Trophoblast cell (in vitro differentiated cells and primary cell): ENCODE results near the gene DPPA2.

Source experiments
- DNase-seq, 2 donors: peaks; one replicate each; pipeline ENCODE4 v3.0.0-alpha.2; 2016
- H2AFZ ChIP-seq: 2 replicates; pipeline ENCODE4 v1.6.1; 2013; ENCODE audit warnings: low read length, moderate library complexity, mild to moderate bottlenecking; ENCODE audit not compliant: insufficient read depth, poor library complexity
- H2AK5ac ChIP-seq: 2 replicates; pipeline ENCODE4 v1.6.1; 2013; ENCODE audit warnings: mild to moderate bottlenecking, low read length
- H2BK120ac ChIP-seq: 2 replicates; pipeline ENCODE4 v1.6.1; 2013; ENCODE audit warnings: low read length, mild to moderate bottlenecking, moderate library complexity; ENCODE audit not compliant: insufficient read depth, poor library complexity
- H2BK12ac ChIP-seq: 2 replicates; pipeline ENCODE4 v1.6.1; 2013; ENCODE audit warnings: mild to moderate bottlenecking, low read length, moderate library complexity
- H2BK5ac ChIP-seq: 2 replicates; pipeline ENCODE4 v1.6.1; 2013; ENCODE audit warnings: low read length, low read depth, moderate library complexity, mild to moderate bottlenecking; ENCODE audit not compliant: poor library complexity
- H3K14ac ChIP-seq: 2 replicates; pipeline ENCODE4 v1.6.1; 2013; ENCODE audit warnings: mild to moderate bottlenecking, low read length
- H3K18ac ChIP-seq: 2 replicates; pipeline ENCODE4 v1.6.1; 2013; ENCODE audit warnings: mild to moderate bottlenecking, low read length
- H3K23ac ChIP-seq: 2 replicates; pipeline ENCODE4 v1.6.1; 2013; ENCODE audit warnings: low read length
- H3K27ac ChIP-seq: 2 replicates; pipeline ENCODE4 v1.5.1; 2013; ENCODE audit warnings: low read depth, mild to moderate bottlenecking, inconsistent platforms, low read length, moderate library complexity
- H3K27me3 ChIP-seq: 2 replicates; pipeline ENCODE4 v1.6.1; 2013; ENCODE audit warnings: inconsistent platforms, mild to moderate bottlenecking, low read length, moderate library complexity; ENCODE audit not compliant: insufficient read depth
- H3K36me3 ChIP-seq, 2 experiments: 1 replicate in 1 of 2; 2 replicates in 1 of 2; pipeline ENCODE4 v1.6.1; 2013; ENCODE audit warnings: low read length in 2 of 2, mild to moderate bottlenecking in 2 of 2, moderate library complexity in 1 of 2; ENCODE audit not compliant: insufficient read depth in 2 of 2, control insufficient read depth in 1 of 2
- H3K4ac ChIP-seq: 2 replicates; pipeline ENCODE4 v1.6.1; 2013; ENCODE audit warnings: low read depth, mild to moderate bottlenecking, low read length, moderate library complexity
- H3K4me1 ChIP-seq, 2 experiments: 1 replicate in 1 of 2; 2 replicates in 1 of 2; pipeline ENCODE4 v1.6.1; 2013; ENCODE audit warnings: low read length in 2 of 2, mild to moderate bottlenecking in 2 of 2, moderate library complexity in 1 of 2; ENCODE audit not compliant: insufficient read depth in 2 of 2, control insufficient read depth in 1 of 2
- H3K4me2 ChIP-seq: 2 replicates; pipeline ENCODE4 v1.6.1; 2013; ENCODE audit warnings: inconsistent platforms, mild to moderate bottlenecking, low read length, moderate library complexity
- H3K4me3 ChIP-seq: 2 replicates; pipeline ENCODE4 v1.5.1; 2013; ENCODE audit warnings: mild to moderate bottlenecking, low read depth, low read length, inconsistent platforms
- H3K79me1 ChIP-seq: one replicate; pipeline ENCODE4 v1.6.1; 2013; ENCODE audit warnings: low read length
- H3K79me2 ChIP-seq: 2 replicates; pipeline ENCODE4 v1.6.1; 2013; ENCODE audit warnings: low read length, mild to moderate bottlenecking; ENCODE audit not compliant: control insufficient read depth, insufficient read depth, poor library complexity
- H3K9ac ChIP-seq: 2 replicates; pipeline ENCODE4 v1.6.1; 2013; ENCODE audit warnings: mild to moderate bottlenecking, low read length
- H3K9me3 ChIP-seq: 2 replicates; pipeline ENCODE4 v1.6.1; 2013; ENCODE audit warnings: low read depth, mild to moderate bottlenecking, control low read depth, inconsistent platforms, low read length; ENCODE audit not compliant: insufficient read depth
- H4K12ac ChIP-seq: 2 replicates; pipeline ENCODE4 v1.6.1; 2013; ENCODE audit warnings: low read depth, mild to moderate bottlenecking, low read length, moderate library complexity
- H4K8ac ChIP-seq: 2 replicates; pipeline ENCODE4 v1.6.1; 2013; ENCODE audit warnings: low read depth, mild to moderate bottlenecking, low read length, moderate library complexity
- H4K91ac ChIP-seq: one replicate; pipeline ENCODE4 v1.6.1; 2013; ENCODE audit warnings: low read depth, mild to moderate bottlenecking, low read length, moderate library complexity
- WGBS: extraction: QIAGEN DNeasy Blood & Tissue Kit; methylation state at CpG from one replicate; pipeline ENCODE4 v1.1.7; 2013; ENCODE audit warnings: missing lambda C conversion rate; ENCODE audit not compliant: insufficient read length, insufficient coverage; ENCODE audit errors: extremely low coverage; 5-methylcytosine and 5-hydroxymethylcytosine counted together

Gene DPPA2

DNA sequence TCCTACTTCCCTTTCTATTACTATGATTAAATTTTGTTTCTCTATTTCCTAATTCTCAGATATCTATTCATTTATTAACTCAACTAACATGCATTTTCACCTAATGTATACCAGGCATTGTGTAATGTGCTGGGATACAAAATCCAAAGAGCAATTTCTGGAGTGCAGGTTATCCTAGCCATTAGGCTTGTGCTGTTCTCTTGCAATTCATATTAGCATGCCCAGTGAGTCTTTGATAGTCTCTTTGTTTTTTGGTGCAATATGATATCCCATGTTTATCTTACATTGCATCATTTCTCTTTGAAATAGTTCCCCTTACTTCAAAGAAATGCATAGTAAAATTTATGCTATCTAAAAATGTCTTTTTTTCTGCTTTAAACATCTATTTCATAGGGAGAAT lies 34.9 kb upstream of the DPPA2 start:
- H2AK5ac ChIP-seq: no peak overlapping the region
- no peaks in the 10 kb centered on the region for H3K79me1 ChIP-seq
- H2BK120ac ChIP-seq: no peak overlapping the region
- H3K4me2 ChIP-seq: no peak overlapping the region
- H3K14ac ChIP-seq: no peak overlapping the region
- H4K91ac ChIP-seq: no peak overlapping the region
- H4K12ac ChIP-seq: no peak overlapping the region
- no peak overlapping the region for H2BK12ac ChIP-seq
- H3K4ac ChIP-seq: no peak overlapping the region
- no peak overlapping the region for H2BK5ac ChIP-seq
- no peak overlapping the region for H3K4me3 ChIP-seq
- H3K9ac ChIP-seq: no peak overlapping the region
- H3K27ac ChIP-seq: no peak overlapping the region
- H3K9me3 ChIP-seq: no peaks in the 10 kb centered on the region
- H3K79me2 ChIP-seq: no peaks in the 10 kb centered on the region
- H3K36me3 ChIP-seq: no peaks in the 10 kb centered on the region
- no peak overlapping the region for H3K18ac ChIP-seq
- no peak overlapping the region for H3K23ac ChIP-seq
- no peak overlapping the region for H2AFZ ChIP-seq
- no peaks in the 10 kb centered on the region for H3K4me1 ChIP-seq
- DNase-seq: no peak
- no peak overlapping the region for H4K8ac ChIP-seq
- no peaks in the 10 kb centered on the region for H3K27me3 ChIP-seq

DNA sequence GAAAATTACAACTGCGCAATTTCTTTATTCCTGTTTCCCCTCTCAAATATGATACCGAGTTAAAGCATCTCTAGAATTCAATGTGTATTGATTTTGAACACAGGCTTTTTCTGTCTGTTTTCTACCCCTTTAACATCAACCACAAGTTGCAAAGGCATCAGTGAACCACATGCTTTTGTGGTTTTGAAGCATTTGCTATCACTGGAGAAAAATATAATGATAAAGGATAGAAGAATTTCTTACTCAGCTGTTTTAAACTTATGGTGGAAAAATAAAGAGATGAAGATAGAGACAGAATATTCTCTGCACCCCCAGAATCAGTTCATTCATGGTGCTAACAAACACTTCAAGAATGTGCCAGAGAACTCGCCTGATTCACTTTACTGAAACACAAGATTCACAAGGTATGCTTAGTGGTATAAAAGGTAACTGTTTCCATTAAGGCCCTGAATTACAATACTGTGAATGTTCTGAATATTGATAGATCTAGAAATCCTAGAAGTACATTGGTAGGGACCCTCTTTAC lies 30.5 kb upstream of the DPPA2 start:
- Histone ChIP-seq H4K8ac (no peak overlapping the region), H3K4ac (no peak overlapping the region), H3K4me3 (no peak overlapping the region), H2BK12ac (no peak overlapping the region), H3K4me1 (no peaks in the 10 kb centered on the region), H3K36me3 (no peaks in the 10 kb centered on the region), H2AK5ac (no peak overlapping the region), H3K79me1 (no peaks in the 10 kb centered on the region), H3K27ac (no peak overlapping the region), H3K79me2 (no peaks in the 10 kb centered on the region), H3K9me3 (no peaks in the 10 kb centered on the region), H3K18ac (no peak overlapping the region), H2BK120ac (no peak overlapping the region), H3K4me2 (no peak overlapping the region), H3K27me3 (no peaks in the 10 kb centered on the region), H2AFZ (no peak overlapping the region), H3K9ac (no peak overlapping the region), H2BK5ac (no peak overlapping the region), H3K14ac (no peak overlapping the region), H3K23ac (no peak overlapping the region), H4K91ac (no peak overlapping the region), H4K12ac (no peak overlapping the region)
- no CpG with 5 or more reads among the region's 3 CpGs for WGBS
- DNase-seq: no peak

DNA sequence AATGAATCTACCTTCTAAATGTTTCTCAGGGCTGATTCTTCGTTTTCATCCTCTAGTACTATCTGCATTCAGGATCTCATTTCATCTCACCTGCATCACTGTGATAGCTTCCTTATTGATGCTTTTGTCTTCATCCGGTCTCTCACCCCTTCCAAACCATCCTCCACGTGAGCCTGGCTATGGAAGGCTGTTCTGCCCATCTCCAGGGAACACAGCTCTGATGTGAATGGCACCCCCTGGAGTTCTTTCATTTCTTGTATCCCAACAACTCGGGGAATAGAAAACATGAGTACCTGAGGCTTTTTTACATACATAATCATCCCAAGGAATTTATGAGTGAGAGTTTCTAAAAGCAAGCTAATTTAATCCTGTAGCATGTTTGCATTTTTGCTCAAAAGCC lies 29.8 kb upstream of the DPPA2 start:
- no peak overlapping the region for H3K27ac ChIP-seq
- no peak overlapping the region for H2BK12ac ChIP-seq
- no peaks in the 10 kb centered on the region for H3K36me3 ChIP-seq
- H2AK5ac ChIP-seq: no peak overlapping the region
- H2AFZ ChIP-seq: no peak overlapping the region
- no peak overlapping the region for H3K4me2 ChIP-seq
- H3K4ac ChIP-seq: no peak overlapping the region
- no peak overlapping the region for H3K23ac ChIP-seq
- H3K18ac ChIP-seq: no peak overlapping the region
- no peak overlapping the region for H4K12ac ChIP-seq
- H3K9me3 ChIP-seq: no peaks in the 10 kb centered on the region
- no peak overlapping the region for H3K14ac ChIP-seq
- no peaks in the 10 kb centered on the region for H3K79me1 ChIP-seq
- H4K8ac ChIP-seq: no peak overlapping the region
- H4K91ac ChIP-seq: no peak overlapping the region
- no peaks in the 10 kb centered on the region for H3K79me2 ChIP-seq
- H2BK5ac ChIP-seq: no peak overlapping the region
- no peak overlapping the region for H3K9ac ChIP-seq
- no CpG with 5 or more reads among the region's 4 CpGs for WGBS
- no peaks in the 10 kb centered on the region for H3K4me1 ChIP-seq
- no peaks in the 10 kb centered on the region for H3K27me3 ChIP-seq
- no peak overlapping the region for H3K4me3 ChIP-seq
- no peak overlapping the region for H2BK120ac ChIP-seq
- DNase-seq: no peak

DNA sequence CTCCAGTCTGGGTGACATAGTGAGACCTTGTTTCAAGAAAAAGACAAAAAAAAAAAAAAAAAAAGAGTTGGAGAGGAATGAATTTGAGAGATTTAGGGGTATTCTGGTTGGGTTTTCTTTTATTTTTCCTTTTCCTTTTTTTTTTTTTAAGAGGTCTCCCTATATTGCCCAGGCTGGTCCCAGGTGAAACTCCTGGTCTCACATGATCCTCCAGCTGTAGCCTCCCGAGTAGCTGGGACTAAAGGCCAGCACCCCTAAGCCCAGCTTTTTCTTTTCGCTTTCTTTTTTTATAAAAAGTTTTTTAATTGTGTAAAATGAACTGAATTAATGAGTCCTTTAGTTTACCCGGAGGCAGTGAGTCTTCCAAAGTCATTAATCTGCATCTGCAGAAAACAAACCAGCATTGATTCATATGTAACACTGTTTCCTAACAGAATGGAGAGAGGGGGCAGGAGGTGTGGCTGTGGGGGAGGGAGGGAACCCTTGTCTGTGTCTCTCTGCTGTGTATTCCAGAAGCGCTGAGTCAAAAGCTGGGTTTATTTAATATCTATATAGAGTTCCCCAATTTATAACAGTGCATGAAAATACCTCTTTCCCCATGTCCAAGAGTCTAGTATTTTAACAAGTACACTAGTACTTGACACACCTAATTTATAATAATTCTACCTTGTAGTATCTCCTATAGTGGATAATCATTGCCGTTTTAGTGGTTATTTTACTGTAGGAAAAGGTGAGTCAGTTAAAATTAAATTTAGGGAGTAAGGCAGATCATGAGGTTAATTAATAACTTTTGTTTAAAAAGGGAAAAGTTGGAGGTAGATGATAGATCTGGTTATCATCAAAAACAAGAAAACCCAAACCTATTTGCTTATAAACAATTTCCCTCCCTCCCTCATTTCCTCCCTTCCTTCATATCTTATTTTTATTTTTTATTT lies 23.7 kb upstream of the DPPA2 start:
- Histone ChIP-seq H3K9ac (no peak overlapping the region), H3K4me2 (no peak overlapping the region), H3K4me1 (peaks cover 0 to 5% of the 10 kb centered on the region in 2 experiments), H3K18ac (no peak overlapping the region), H2AK5ac (no peak overlapping the region), H3K79me1 (peaks cover 4% of the 10 kb centered on the region), H3K4me3 (no peak overlapping the region), H3K23ac (no peak overlapping the region), H4K12ac (no peak overlapping the region), H4K91ac (no peak overlapping the region), H3K79me2 (peaks cover 5% of the 10 kb centered on the region), H2AFZ (no peak overlapping the region), H3K27ac (no peak overlapping the region), H3K4ac (no peak overlapping the region), H4K8ac (no peak overlapping the region), H2BK12ac (no peak overlapping the region), H3K14ac (no peak overlapping the region), H2BK120ac (no peak overlapping the region), H3K9me3 (no peaks in the 10 kb centered on the region), H2BK5ac (no peak overlapping the region), H3K36me3 (no peaks in the 10 kb centered on the region), H3K27me3 (no peaks in the 10 kb centered on the region)
- WGBS: no CpG with 5 or more reads among the region's 5 CpGs
- DNase-seq: no peak
